ENCODE data around the gene ABHD12B.

GRCh38 chr14:50897658-50898175 lies 25.9 kb downstream of the ABHD12B start:
- TF ChIP-seq TAF1 (IDR thresholded peaks at IDR 0.05; ENCODE audit: borderline replicate concordance, insufficient read depth, low read length) (no peak), REST (IDR thresholded peaks at IDR 0.05; ENCODE audit: insufficient read depth in 1 of 2, low read depth in 2 of 2, low read length in 2 of 2) (no peak), SIN3A (IDR thresholded peaks at IDR 0.05; ENCODE audit: borderline replicate concordance, insufficient read depth, low read length) (no peak)
